Stomach smooth muscle (tissue), 2 donors: ENCODE data around the gene TMEM94.
"Not testable (repeated sequence)": the region's sequence is repeated elsewhere in the genome, so short reads cannot be mapped to it uniquely, and the experiment has no call there.

Experiments
- H3K27ac ChIP-seq: one replicate; pipeline ENCODE4 v1.7.0; 2013; ENCODE audit warnings: mild to moderate bottlenecking, low read length, inconsistent platforms
- H3K27me3 ChIP-seq, 2 donors: one replicate each; pipeline ENCODE4 v1.7.0; 2013; ENCODE audit warnings: low read length in 2 of 2; ENCODE audit not compliant: insufficient read depth in 2 of 2, control insufficient read depth in 1 of 2
- H3K36me3 ChIP-seq, 2 donors: one replicate each; pipeline ENCODE4 v1.7.0; 2013; ENCODE audit warnings: low read length in 2 of 2; ENCODE audit not compliant: control insufficient read depth in 2 of 2, insufficient read depth in 2 of 2
- H3K4me1 ChIP-seq: one replicate; pipeline ENCODE4 v1.7.0; 2013; ENCODE audit warnings: low read length; ENCODE audit not compliant: control insufficient read depth, insufficient read depth
- H3K4me3 ChIP-seq, 2 donors: one replicate each; pipeline ENCODE4 v1.7.0; 2013; ENCODE audit warnings: low read length in 2 of 2
- H3K9ac ChIP-seq, 2 donors: one replicate each; pipeline ENCODE4 v1.7.0; 2013; ENCODE audit warnings: low read length in 2 of 2, mild to moderate bottlenecking in 1 of 2
- H3K9me3 ChIP-seq, 2 donors: one replicate each; pipeline ENCODE4 v1.7.0; 2013; ENCODE audit warnings: low read length in 2 of 2; ENCODE audit not compliant: control insufficient read depth in 2 of 2
- donor health status: healthy.
- donor health status: Pancreatic carcinoma.

TMEM94 gene

DNA sequence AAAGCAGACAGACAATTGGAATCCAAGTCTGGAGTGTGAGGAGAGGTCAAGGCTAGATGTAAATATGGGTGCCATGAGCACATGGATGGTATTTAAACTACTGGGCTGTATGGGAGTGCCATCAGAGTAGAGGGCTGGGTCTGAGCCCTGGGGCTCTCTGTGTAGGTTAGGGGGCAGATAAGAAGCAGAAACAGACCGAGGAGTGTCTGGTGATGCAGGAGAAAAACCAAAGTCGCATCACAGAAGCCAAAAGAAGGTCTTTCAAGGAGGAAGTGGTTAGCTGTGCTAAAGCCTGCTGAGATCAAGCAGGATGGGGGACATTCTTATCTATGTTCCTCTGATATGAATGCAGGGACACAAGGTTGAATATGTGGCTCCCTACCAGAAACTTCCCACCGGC, 61.8 kb downstream of the TMEM94 start:
- Histone ChIP-seq H3K9ac (no peak overlapping the region), H3K4me1 (peaks cover 34% of the 10 kb centered on the region), H3K4me3 (no peak overlapping the region)

DNA sequence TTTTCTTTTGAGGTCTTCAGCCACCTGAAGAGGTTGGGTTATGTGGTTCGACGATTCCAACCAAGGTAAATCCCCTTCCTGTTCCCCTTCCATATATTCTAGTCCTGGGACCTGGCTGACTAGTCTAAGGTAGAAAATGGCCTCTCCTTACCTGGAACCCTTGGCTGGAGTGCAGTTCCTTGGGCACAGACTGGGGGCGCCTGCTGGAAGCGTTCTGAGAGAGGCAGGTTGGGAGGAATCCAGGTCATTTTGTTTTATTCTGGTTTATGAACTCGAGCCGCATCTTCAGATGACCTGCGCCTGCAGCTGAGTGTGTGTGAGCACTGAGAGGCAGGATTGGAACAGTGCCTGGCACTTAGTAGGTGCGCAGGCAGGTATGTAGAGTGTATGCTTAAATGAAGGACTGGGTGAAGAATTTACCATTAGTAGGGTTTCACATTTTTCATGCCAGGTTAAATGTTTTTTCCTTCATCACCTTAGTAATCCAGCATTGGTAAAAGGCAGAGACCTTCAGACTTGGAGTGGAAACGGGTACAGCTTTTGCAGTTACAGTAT, 62.6 kb downstream of the TMEM94 start:
- Histone ChIP-seq H3K4me3 (no peak overlapping the region), H3K9ac (no peak overlapping the region), H3K27ac (no peak overlapping the region), H3K4me1 (peaks cover 25% of the 10 kb centered on the region), H3K9me3 (no peaks in the 10 kb centered on the region), H3K36me3 (no peaks in the 10 kb centered on the region), H3K27me3 (no peaks in the 10 kb centered on the region)

More for the DNA sequence above, 61.8 kb downstream of the TMEM94 start:
- H3K9me3 ChIP-seq = no peaks in the 10 kb centered on the region
- no peak overlapping the region for H3K27ac ChIP-seq
- H3K36me3 ChIP-seq = peaks cover 0 to 3% of the 10 kb centered on the region in 2 donors
- no peaks in the 10 kb centered on the region for H3K27me3 ChIP-seq

DNA sequence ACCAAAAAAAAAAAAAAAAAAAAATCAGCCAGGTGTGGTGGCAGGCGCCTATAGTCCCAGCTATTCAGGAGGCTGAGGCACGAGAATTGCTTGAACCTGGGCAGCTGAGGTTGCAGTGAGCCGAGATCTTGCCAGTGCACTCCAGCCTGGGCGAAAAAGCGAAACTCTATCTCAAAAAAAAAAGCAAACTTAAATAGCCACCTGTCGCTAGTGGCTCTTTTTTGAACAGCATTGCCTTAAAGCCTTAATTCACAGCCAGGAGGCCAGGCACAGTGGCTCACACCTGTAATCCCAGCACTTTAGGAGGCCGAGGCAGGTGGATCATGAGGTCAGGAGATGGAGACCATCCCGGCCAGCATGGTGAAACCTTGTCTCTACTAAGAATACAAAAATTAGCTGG, 64.0 kb downstream of the TMEM94 start:
- not testable (repeated sequence) for H3K9me3 ChIP-seq, H3K27ac ChIP-seq, H3K27me3 ChIP-seq, H3K9ac ChIP-seq, H3K36me3 ChIP-seq, H3K4me3 ChIP-seq
- peaks cover 23% of the 10 kb centered on the region for H3K4me1 ChIP-seq

DNA sequence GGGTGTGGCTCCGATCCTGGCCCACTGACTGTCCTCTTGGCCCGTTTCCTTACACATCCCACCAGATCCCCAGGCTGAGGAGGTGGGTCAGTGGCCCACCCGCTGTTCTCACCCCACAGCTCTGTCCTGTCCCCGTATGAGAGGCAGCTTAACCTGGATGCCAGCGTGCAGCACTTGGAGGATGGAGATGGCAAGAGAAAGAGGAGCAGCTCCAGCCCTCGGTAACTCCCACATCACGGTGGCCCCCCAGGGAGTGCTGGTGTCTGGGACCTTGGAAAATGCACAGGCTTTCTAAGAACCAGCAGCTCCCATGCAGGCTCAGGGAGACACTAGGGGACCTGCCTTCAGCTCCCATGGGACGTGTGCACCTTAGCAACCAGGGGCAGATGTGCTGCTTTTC, 64.9 kb downstream of the TMEM94 start:
- H3K4me1 ChIP-seq = peaks cover 25% of the 10 kb centered on the region
- H3K27me3 ChIP-seq = peaks cover under 1 to 4% of the 10 kb centered on the region in 2 donors
- H3K9ac ChIP-seq = no peak overlapping the region
- H3K36me3 ChIP-seq = no peaks in the 10 kb centered on the region
- H3K27ac ChIP-seq = no peak overlapping the region
- no peak overlapping the region for H3K4me3 ChIP-seq
- H3K9me3 ChIP-seq = no peaks in the 10 kb centered on the region

DNA sequence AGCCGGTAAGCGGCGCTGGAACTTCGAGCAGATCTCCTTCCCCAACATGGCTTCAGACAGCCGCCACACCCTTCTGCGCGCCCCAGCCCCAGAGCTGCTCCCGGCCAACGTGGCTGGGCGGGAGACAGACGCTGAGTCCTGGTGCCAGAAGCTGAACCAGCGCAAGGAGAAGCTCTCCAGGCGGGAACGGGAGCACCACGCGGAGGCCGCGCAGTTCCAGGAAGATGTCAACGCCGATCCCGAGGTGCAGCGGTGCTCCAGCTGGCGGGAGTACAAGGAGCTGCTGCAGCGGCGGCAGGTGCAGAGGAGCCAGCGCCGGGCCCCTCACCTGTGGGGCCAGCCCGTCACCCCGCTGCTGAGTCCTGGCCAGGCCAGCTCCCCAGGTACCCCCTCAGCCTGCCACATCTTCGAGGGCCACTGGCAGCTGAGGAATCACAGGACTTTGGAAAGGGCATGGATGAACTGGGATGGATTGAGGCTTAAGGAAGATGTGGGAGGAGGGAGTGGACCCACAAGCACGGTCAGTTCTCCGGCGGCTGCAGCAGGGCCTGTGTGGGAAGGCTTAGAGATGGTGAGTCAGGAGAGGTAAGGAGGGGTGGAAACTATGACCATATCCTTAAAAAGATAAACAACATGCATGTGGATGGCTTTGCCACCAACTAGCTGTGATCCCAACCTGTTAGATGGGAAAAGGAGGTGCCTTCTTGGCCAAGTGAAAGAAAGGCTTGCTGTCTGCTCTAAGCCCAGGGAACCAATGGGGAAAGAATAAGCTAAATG, 65.7 kb downstream of the TMEM94 start:
- Histone ChIP-seq H3K27ac (no peak overlapping the region), H3K4me1 (peaks cover 26% of the 10 kb centered on the region), H3K27me3 (peaks cover 2 to 8% of the 10 kb centered on the region in 2 donors), H3K9me3 (no peaks in the 10 kb centered on the region), H3K36me3 (no peaks in the 10 kb centered on the region), H3K9ac (no peak overlapping the region), H3K4me3 (no peak overlapping the region)

DNA sequence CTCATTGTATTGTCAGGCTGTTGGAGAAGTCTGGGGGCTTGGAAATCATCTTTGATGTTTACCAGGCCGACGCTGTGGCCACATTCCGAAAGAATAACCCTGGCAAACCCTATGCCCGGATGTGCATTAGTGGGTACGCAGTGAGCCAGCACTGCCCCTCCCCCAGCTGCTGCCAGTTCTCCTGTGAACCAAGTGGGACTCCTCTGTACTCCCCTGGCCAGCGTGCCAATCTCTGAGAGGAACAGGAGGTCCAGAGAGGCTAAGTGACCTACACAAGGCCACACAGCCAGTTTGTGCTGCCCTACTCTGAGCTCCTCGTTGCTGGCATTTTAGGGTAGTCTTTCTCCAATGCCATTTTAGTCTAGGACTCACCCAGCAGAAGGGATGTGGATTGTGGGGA, 67.2 kb downstream of the TMEM94 start:
- Histone ChIP-seq H3K36me3 (no peaks in the 10 kb centered on the region), H3K27me3 (peaks cover 2 to 8% of the 10 kb centered on the region in 2 donors), H3K9ac (no peak overlapping the region), H3K4me1 (peaks cover 19% of the 10 kb centered on the region), H3K27ac (no peak overlapping the region), H3K4me3 (no peak overlapping the region), H3K9me3 (no peaks in the 10 kb centered on the region)

DNA sequence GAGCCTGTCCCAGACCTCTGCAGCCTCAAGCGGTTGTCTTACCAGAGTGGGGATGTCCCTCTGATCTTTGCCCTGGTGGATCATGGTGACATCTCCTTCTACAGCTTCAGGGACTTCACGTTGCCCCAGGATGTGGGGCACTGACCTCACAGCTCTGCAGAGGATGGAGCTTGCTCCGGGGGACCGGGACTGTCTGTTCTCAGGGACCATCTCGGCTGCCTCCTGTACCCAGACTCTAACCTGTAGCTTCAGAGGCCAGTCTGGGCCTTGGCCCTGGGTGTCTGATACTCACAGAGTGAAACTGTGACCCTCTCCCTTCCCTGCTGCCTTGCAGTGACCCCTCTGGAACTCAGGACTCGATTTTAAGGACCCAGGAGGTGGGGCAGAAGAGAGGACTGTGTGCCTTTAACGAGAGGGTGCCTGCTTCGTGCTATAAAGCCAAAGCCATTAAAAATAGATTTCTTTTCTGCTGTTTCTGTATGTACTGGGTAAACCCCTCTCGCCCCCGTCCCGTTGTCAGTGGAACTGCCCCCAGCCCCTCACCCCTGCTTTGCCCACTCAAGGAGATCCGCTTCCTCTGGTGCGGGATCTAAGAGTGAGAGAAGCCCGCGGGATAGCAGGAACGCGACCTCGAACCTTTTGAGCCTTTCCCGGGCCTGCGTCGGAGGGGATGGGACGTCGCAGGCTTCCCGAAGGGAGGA, 68.0 kb downstream of the TMEM94 start:
- H3K4me1 ChIP-seq = peaks cover 19% of the 10 kb centered on the region
- no peak overlapping the region for H3K27ac ChIP-seq

DNA sequence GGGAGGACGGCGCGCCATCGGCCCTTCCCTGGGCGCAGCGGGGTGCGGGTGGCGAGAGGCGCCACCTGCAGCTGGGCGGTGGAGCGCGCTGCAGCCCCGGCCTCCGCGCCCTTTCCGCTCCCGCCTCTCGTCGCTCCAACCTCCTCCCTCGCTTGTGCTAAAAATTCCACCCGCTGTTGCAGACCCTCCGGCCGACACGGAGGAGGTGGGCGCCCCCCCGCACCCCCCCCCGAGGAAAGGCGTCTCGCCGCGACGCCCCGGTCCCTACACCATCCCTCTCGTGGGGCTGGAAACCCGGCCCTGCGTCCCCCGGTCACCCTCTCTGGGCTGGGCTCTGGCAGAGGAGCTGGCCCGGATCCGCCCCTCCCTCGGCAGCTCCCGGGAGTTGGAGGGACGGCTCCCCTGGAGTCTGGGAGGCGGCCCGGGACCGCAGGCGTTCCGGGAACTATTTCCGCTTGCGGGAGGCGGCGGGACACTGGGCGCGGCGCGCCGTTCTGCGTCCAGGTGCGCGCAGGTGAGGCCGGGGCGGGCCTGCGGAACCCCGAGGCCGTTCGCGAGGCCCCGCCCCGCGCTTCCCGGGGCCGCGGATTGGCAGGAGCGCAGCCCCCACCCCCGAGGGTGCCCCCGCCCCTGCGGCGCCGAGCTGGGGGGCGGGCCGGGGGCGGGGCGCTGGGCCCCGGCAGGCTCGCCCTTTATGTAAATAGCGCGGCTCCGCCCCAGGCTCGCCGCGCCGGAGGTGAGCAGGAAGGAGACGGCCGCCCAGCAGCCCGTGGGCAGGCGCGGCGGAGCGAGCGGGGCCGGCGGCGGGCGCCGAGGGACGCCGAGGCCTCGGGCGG, 68.8 kb downstream of the TMEM94 start, which contains the start of gene LLGL2:
TSS of gene LLGL2 (plus strand) at position 728 of the 836 bp plus-strand sequence. CDS start 17,730 bp downstream, outside the sequence.
- H3K27ac ChIP-seq = no peak within 1 kb of the TSS
- no peaks in the 10 kb centered on the region for H3K36me3 ChIP-seq
- H3K9me3 ChIP-seq = no peaks in the 10 kb centered on the region
- H3K27me3 ChIP-seq = peaks cover 2 to 8% of the 10 kb centered on the region in 2 donors
- peak within 1 kb of the TSS; percentile 49 to 76 for H3K4me3 ChIP-seq
- peaks cover 19% of the 10 kb centered on the region for H3K4me1 ChIP-seq
- H3K9ac ChIP-seq = peak within 1 kb of the TSS; percentile 9 to 21

More for the DNA sequence above, 68.0 kb downstream of the TMEM94 start:
- peak overlapping the region; percentile 21 to 31 for H3K9ac ChIP-seq
- H3K36me3 ChIP-seq = no peaks in the 10 kb centered on the region
- H3K27me3 ChIP-seq = peaks cover 2 to 8% of the 10 kb centered on the region in 2 donors
- no peaks in the 10 kb centered on the region for H3K9me3 ChIP-seq
- H3K4me3 ChIP-seq = peak overlapping the region; percentile 49 to 76

DNA sequence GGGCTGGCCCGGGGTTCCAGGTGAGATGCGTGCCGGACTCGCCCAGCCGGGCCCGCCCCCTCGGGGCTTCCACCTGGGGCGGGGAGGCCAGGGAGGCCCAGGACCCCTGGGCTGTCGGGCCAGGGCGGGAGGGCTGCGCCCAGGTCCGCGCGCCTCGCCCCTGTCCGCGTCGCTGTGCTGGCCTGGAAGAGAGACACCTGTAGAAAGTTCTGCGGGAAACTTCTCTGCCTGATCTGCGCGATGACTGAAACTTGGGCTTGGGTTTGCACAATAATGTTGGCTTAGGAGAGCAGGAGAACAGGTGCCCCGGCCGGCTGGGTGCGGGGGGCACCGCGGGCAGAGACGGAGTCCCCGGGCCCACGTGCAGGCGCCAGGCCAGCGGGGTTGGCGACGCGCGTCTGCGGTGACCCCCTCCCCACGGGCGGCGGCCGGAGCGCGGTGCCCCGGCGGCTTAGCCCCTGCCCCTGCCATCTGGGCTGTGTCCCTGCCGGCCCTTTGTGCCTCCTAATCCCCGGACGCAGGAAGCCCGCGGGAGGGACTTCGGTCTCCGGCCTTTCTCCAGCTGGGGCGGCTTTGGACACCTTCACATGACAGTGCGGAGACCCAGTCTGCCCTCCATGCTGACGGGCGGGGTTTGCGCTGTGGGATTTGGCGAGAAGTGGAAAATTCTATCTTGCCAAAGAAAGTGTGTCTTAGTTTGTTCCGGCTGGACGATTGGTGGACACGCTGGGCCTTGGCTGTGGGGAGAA, 69.5 kb downstream of the TMEM94 start:
- H3K4me3 ChIP-seq = peak overlapping the region; percentile 31 to 76
- H3K27me3 ChIP-seq = peaks cover 2 to 8% of the 10 kb centered on the region in 2 donors
- no peak overlapping the region for H3K27ac ChIP-seq
- peak overlapping the region in 1 of 2 donors; percentile 21 for H3K9ac ChIP-seq
- H3K4me1 ChIP-seq = peaks cover 19% of the 10 kb centered on the region
- H3K36me3 ChIP-seq = no peaks in the 10 kb centered on the region
- H3K9me3 ChIP-seq = no peaks in the 10 kb centered on the region
